GM12874 (cell line): ENCODE data around the gene PIK3CG.

Experiments used
- TF ChIP-seq, protein P1 (sequence below): IDR thresholded peaks from 2 replicates; pipeline ENCODE4 v1.5.1; 2011; ENCODE audit warnings: low read depth, mild to moderate bottlenecking, control low read depth, low read length, moderate library complexity; ENCODE audit not compliant: insufficient read depth

The PIK3CG gene

DNA sequence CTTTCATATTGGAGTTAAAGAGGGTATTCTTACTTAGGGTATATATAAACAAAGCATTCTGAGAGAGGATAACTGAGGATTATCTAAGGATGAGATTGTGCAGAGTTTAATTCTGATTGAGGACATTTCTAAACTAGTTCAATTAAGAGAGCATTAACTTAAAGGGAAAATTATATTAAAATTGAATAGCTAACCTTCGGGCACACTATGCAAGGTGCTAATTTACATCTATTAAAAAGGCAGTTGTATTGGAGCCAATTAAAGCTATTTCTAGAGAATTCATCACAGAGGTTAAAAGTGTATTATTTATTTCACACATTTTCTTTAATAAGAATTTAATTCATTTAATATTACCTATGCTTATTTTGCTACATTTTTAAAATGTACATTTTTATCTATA, 17.0 kb upstream of the PIK3CG start:
- TF ChIP-seq, protein P1, sequence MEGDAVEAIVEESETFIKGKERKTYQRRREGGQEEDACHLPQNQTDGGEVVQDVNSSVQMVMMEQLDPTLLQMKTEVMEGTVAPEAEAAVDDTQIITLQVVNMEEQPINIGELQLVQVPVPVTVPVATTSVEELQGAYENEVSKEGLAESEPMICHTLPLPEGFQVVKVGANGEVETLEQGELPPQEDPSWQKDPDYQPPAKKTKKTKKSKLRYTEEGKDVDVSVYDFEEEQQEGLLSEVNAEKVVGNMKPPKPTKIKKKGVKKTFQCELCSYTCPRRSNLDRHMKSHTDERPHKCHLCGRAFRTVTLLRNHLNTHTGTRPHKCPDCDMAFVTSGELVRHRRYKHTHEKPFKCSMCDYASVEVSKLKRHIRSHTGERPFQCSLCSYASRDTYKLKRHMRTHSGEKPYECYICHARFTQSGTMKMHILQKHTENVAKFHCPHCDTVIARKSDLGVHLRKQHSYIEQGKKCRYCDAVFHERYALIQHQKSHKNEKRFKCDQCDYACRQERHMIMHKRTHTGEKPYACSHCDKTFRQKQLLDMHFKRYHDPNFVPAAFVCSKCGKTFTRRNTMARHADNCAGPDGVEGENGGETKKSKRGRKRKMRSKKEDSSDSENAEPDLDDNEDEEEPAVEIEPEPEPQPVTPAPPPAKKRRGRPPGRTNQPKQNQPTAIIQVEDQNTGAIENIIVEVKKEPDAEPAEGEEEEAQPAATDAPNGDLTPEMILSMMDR: no peak

DNA sequence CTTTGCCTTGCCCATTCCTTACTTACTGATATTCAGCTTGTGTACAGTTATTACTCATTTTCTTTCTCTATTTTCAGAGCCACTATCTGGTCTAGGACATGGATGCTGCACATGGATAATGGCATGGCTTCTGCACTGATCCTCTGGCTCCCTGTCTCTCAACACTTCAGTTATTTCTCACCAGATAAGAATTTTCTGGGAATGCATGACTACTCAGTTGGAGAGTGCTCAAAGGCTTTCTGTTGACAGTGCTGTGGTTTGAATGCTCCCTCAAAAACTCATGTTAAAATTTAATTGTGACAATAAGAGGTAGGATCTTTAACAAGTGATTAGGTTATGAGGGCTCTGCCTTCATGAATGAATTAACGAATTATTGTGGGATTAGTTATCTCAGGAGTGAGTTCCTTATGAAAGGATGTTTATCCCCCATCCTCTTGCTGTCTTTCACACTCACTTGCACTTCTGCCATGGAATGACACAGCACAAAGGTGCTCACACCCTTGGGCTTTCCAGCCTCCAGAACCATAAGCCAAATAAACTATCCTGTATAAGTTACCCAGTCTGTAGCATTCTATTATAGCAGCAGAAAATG, 16.1 kb upstream of the PIK3CG start:
- TF ChIP-seq, protein P1: no peak

DNA sequence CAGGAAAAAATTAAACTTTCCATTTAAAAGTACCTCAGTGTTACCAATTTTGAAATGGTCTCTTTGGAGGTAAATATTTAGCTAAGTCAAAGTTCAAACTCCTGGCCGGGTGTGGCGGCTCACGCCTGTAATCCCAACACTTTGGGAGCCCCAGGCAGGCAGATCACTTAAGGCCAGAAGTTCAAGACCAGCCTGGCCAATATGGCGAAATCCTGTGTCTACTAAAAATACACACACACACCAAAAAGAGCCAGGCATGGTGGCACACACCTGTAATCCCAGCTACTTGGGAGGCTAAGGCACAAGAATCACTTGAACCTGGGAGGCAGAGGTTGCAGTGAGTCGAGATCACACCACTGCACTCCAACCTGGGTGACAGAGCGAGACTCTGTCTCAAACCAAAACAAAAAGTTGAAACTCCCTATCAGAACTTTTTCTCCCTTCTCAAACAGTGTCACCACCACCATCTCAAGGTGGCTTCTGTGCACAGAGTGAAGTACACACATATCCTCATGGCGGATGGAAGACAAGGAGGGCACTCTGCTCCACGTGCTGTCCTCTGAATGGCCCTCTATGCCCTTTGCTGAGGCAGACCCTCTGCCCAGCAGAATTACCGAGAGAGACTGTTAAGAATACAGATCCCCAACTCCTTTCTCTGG, 11.7 kb upstream of the PIK3CG start:
- TF ChIP-seq, protein P1: no peak

DNA sequence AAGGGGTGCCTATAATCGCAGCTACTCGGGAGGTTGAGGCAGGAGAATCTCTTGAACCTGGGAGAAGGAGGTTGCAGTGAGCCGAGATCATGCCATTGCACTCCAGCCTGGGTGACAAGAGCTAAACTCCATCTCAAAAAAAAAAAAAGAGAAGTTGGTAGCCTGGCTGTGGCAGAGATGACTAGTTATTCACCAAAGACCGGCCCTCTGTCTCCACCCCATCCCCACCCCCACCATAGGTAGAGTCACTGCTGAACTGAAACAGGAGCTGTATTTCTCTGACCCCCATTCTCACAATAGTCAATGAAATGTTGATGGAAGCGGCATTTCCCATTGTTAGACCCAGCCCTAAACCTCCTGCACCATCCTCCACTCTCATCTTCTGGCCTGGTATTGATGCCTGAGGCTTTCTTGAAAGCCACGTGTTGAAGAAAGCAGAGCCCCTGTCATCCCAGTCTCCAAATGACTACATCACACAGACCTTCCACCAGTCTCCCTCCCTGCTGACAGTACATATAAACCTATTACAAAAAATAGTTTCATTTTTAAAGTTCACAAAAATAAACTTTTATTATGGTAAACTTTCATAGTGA, 9.4 kb upstream of the PIK3CG start:
- TF ChIP-seq, protein P1: no peak

DNA sequence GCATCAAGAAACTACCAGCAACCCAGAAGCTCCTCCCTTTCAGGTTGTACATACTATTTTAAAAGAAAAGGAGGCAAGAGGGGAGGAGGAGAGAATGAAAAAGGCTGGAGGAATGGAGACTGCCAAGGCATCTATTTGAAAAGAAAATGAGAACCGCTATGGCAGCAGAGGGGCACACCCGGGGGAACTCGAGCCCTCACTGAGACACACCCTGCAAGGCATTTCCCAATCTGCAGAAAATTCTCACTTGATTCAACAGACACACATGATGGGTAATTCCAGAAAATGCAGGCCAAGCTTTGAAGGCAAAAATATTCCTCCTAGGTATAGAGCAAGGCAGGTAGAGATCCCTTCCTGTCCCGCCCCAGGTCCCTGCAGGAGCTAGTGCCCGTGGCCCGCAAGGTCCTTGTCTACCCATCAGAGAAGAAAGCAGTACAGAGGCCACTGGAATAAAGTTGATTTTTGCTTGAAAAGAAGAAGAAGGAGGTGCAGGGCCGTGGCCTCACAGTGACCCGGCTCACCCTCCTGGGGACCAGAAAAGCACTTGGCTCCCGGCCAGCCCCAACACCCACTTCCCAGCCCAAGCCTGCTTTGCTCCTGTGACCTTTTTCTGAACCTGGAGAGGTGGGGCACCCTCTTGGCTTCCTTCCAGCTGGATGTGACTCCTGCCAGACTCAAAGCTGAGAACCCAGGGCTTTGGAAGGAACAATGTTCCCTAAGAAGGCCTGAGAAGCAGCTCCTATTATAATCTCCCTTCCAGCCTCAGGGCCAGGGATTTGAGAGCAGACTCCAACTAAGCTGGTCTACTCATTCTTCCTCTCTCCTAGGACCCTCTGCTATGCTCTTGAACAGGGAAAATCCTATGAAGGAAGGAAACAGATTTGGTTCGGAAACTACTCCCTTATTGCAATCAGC, 6.2 kb upstream of the PIK3CG start:
- TF ChIP-seq, protein P1: no peak

DNA sequence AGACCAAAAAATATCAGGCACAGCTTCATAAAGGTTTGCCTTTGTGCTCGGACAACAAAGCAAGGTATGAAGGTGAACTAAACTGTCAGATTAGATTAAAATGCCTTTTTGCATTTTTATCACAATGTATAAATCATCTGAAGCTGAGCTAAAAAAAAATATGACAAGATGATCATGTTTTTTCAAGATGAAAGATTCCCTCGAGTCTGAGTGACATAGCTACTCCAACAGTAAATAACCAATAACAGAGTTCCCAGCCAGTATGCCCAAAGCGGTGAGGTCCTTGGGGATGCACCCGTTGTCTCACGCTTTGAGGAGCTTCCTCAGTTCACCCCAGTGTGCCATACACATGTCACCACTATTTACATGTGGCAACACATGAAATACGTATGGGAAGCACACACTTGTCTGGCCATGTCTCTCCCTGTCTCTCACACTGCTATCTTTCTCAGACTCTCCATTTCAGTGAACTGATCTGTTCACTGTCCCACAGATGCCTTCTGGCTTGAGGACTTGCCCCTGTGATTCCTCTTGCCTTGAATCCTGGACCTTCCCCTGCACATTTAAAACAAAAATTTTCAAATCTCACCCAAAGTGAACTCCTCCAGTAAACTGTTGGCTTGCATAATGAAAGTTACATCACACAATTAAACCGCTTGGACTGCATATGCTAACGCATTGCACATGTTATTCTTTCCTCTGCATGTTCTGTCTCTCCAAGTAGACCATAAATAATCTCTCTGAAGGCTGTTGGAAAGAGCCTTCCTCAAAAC, 2.6 kb upstream of the PIK3CG start:
- TF ChIP-seq, protein P1: no peak
